IPS-20b (cell line): ENCODE results near the gene SLC5A10.

Experiments used
- H3K27ac ChIP-seq: one replicate; pipeline ENCODE4 v1.5.1; 2013; ENCODE audit warnings: low read length
- H3K27me3 ChIP-seq: 2 replicates; pipeline ENCODE4 v1.6.1; 2013; ENCODE audit warnings: mild to moderate bottlenecking, low read length, inconsistent platforms; ENCODE audit not compliant: insufficient read depth
- H3K36me3 ChIP-seq: 2 replicates; pipeline ENCODE4 v1.6.1; 2013; ENCODE audit warnings: low read depth, mild to moderate bottlenecking, inconsistent platforms, low read length, moderate library complexity; ENCODE audit not compliant: insufficient read depth
- H3K4me1 ChIP-seq: 2 replicates; pipeline ENCODE4 v1.6.1; 2013; ENCODE audit warnings: mild to moderate bottlenecking, control low read depth, inconsistent platforms, low read length, moderate library complexity; ENCODE audit not compliant: insufficient read depth
- H3K4me3 ChIP-seq: 2 replicates; pipeline ENCODE4 v1.5.1; 2013; ENCODE audit warnings: mild to moderate bottlenecking, low read length, inconsistent platforms
- H3K9ac ChIP-seq: 2 replicates; pipeline ENCODE4 v1.6.1; 2013; ENCODE audit warnings: low read depth, mild to moderate bottlenecking, inconsistent platforms, low read length, moderate library complexity
- H3K9me3 ChIP-seq: 2 replicates; pipeline ENCODE4 v1.6.1; 2013; ENCODE audit warnings: mild to moderate bottlenecking, low read depth, low read length, inconsistent platforms; ENCODE audit not compliant: insufficient read depth

SLC5A10 gene

DNA sequence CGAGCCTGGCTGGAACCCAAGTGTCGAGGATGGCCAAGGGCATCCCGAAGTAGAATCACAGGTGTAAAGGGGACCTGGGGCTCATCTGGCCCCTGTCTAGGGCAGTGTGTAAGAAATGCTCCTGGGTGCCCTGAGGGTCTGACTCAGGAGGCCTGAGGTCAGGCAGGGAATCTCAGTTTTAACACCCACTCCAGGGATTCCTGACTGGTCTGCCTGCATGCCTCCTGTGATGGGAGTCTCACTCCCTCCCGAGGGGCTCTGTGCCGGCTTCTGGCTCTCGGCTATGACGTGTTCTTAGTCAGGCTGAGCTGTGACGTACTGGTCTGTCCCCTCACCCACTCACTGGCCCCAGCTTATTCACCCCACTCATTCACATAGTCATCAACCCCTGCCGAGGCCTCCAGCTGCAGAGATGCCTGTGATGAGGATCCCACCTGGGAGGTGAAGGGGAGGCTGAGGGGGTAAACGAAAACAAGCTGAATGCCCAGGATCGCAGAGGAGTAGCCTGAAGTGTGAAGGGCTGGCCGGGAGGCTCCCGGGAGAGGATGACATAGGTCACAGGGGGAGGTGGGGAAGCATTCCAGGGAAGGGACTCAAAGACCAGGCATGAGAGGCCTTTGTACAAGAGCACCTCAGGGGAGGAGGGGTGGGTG, 28.8 kb downstream of the SLC5A10 start:
- Histone ChIP-seq H3K9me3 (no peaks in the 10 kb centered on the region), H3K4me3 (no peak overlapping the region), H3K4me1 (no peaks in the 10 kb centered on the region), H3K27me3 (no peaks in the 10 kb centered on the region), H3K9ac (no peak overlapping the region), H3K27ac (no peak overlapping the region), H3K36me3 (peaks cover 52% of the 10 kb centered on the region)

DNA sequence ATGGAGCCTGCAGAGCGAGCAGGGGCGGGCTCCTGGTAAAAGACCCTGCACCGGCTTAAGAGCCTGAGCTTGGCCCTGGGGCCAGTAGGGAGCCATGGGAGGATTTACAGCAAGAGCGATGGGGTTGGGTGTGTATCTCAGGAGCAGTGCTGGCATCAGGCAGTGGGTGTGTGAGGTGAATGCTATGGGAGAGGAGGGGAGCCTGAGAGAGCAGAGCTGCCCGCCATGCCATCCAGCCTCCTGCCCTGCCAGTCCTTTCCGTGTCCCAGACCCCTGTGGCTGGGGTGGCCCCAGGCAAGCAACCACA, 29.3 kb downstream of the SLC5A10 start:
- H3K27ac ChIP-seq: no peak overlapping the region
- no peaks in the 10 kb centered on the region for H3K9me3 ChIP-seq
- no peaks in the 10 kb centered on the region for H3K4me1 ChIP-seq
- peaks cover 54% of the 10 kb centered on the region for H3K36me3 ChIP-seq
- no peaks in the 10 kb centered on the region for H3K27me3 ChIP-seq
- H3K9ac ChIP-seq: no peak overlapping the region
- no peak overlapping the region for H3K4me3 ChIP-seq

DNA sequence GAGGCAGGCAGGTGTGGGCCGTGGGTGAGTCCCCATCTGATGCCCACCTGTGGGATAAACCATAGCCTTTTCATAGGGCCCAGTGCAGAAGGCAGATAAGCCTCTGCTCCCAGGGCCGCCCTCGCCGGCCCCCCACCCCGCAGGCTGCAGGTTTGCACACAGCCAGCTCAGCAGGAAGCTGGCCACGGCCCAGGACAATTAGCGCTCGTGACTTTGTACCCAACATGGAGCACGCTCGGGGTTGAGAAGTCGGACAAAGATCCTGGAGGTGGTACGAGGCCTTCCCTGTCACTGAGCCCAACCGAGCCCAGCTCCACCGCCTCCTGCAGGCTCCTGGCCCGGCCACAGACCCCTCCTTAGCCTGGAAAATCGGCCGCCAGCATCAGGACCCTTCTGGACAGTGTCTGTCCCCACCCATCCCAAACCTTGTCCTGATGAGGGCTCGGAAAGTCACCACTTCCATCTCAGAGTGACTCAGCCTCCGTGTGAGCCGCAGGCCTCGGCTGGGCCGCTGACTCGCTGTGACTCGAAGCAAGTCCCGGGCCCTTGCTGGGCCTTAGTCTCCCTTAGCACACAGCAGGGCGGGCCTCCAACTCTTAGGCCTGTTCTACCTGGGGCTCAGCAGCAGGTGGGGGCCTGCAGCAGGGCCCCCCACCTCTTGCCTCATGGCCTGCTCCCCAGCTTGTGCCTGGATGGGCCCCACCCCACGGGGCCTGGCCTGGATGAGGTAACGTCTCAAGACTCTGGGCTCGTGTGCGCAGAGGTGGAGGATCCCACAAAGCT, 29.9 kb downstream of the SLC5A10 start:
- no peaks in the 10 kb centered on the region for H3K9me3 ChIP-seq
- no peaks in the 10 kb centered on the region for H3K27me3 ChIP-seq
- H3K4me1 ChIP-seq: no peaks in the 10 kb centered on the region
- peaks cover 54% of the 10 kb centered on the region for H3K36me3 ChIP-seq
- no peak overlapping the region for H3K4me3 ChIP-seq
- H3K27ac ChIP-seq: no peak overlapping the region
- no peak overlapping the region for H3K9ac ChIP-seq

DNA sequence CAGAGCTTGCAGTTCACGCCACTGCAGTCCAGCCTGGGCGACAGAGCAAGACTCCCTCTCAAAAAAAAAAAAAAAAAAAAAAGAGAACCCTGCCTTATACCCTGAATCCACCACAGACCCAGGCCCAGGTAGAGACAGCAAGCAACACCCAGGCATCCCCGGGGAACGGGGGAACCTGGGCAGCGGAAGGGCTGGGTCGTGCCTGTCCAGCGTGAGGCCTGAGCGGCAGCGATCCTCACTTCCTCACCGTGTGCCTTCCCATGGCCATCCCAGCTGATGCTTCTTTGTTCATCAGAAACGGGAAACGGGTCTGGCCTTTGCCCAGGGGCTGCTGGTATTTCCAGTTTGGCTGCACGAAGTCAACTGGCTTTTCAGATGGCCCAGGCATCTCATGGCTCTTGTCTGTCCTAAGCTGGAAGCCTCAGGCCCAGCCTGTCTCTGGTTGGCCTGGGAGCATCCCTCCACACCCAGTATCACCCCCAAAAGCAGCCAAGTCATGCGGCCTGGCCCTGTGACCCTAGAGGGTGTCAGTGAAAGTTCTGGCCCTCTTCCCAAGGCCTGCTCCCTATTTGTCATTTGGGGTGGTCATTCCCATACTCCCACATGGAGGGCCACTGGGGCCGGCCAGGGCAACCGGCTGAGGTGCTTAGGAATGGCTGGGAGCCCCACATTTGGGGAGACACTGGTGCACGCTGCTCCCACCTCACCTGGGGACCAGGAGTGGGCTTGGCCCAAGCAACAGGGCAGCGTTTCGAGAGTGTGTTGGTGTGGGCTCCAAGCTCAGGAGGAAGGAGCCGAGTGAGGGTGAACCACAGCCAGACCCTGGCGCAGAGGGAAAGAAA, 32.5 kb downstream of the SLC5A10 start:
- Histone ChIP-seq H3K36me3 (peaks cover 44% of the 10 kb centered on the region), H3K27ac (no peak overlapping the region), H3K4me3 (no peak overlapping the region), H3K27me3 (no peaks in the 10 kb centered on the region), H3K9ac (no peak overlapping the region), H3K9me3 (no peaks in the 10 kb centered on the region), H3K4me1 (no peaks in the 10 kb centered on the region)

DNA sequence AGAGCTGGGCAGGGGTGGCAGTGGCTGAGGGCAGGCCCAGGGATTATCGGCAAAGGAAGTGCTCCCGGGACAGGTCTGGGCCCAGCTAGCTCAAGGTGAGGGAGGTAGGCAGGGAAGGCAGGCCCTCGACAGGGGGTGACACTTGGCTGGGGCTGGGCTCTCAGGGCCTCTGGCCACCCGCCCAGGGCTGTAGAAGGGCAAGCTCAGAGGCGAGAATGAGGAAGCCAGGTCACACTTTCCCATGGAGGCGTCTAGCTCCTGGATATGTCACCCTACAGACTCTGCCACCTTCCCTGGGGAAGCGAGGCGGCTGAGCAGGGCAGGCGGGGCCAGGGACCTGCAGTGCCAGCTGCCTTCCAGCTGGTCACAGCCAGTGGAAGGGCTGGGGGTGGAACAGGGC, 33.5 kb downstream of the SLC5A10 start:
- H3K27ac ChIP-seq: no peak overlapping the region
- H3K9me3 ChIP-seq: no peaks in the 10 kb centered on the region
- no peaks in the 10 kb centered on the region for H3K27me3 ChIP-seq
- no peak overlapping the region for H3K9ac ChIP-seq
- H3K36me3 ChIP-seq: peaks cover 44% of the 10 kb centered on the region
- H3K4me1 ChIP-seq: no peaks in the 10 kb centered on the region
- no peak overlapping the region for H3K4me3 ChIP-seq

DNA sequence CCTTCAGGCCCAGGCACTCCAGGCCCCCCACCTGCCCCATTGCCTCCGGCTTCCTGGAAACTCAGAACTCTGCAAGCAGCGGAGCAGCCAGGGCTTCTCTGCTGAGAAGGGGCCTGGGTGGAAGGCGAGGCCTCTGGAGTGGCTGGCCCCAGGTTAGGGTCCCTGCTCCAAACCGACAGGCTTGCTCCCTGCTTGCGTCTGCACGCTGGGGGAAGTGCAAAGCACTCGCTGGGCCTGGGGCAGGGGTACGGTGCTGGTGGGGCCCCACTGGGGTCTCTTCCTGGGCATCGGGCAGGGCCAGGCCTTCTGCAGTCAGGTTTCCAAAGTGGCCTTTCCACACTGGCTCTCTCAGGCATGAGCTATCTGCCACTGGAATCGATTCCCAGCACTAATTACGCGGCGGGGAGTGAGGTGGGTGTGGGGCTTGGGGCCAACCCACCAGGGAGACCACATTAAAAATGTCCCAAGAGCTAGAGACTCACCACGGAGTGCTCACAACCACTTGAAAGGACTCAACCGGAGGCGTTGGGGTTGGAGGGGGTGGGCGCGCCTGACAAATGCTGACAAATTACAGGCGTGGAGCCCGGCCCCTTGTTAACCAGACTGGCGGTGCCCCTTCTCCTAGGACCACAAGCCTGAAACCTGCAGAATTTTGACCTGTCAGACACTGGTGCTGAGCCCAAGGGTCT, 34.7 kb downstream of the SLC5A10 start:
- Histone ChIP-seq H3K36me3 (peaks cover 44% of the 10 kb centered on the region), H3K4me1 (no peaks in the 10 kb centered on the region), H3K4me3 (no peak overlapping the region), H3K9me3 (no peaks in the 10 kb centered on the region), H3K27ac (no peak overlapping the region), H3K27me3 (no peaks in the 10 kb centered on the region), H3K9ac (no peak overlapping the region)

DNA sequence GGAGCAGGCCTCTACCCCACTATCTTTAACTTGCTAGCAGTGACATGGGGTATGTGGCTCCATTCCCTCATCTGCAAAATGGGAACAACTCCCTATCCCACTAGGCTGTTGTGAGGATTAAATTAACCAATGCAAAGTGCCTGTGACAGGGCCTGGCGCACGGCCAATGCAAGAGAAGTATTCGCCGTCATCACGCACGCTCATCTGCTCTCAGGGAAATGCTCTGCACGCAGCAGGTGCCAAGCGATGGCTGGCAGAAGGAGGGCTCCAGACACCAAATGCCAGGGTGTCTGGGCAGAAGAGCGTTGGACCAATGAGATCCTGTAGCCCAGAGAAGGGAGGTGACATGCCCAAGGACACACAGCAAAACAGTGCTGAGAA, 35.3 kb downstream of the SLC5A10 start:
- Histone ChIP-seq H3K36me3 (peaks cover 44% of the 10 kb centered on the region), H3K9me3 (no peaks in the 10 kb centered on the region), H3K27me3 (no peaks in the 10 kb centered on the region), H3K4me3 (no peak overlapping the region), H3K27ac (no peak overlapping the region), H3K9ac (no peak overlapping the region), H3K4me1 (no peaks in the 10 kb centered on the region)

DNA sequence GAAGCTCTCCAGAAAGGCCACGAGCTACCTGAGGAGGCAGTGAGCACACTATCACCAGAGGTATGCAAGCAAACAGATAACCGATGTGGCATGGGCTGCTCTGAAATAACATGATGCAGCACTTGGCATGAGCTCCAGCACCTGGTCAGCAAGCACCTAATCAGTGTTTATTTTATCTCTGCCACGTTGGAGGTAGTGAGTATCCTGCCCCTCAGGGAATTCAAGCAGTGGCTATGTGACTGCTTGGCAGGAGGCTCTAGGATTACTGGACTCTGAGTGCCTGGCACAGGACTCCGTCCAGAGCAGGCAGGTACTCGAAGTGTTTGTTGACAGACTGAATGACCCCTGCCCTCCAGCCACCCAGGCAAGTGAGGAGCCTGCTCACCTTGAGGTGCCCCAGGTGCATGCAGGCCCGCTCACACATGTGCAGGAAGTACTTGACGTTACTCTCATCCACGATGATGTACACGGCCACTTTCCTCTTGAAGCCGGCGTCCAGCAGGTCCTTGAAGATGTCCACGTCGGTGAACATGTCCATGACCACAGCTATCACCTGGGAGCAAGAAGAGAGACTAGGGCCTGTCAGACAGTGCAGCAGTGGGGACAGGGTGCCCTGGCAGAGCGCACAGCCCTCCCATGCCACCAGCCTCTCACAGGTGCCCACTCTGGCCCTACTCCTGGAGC, 36.0 kb downstream of the SLC5A10 start:
- Histone ChIP-seq H3K36me3 (peaks cover 44% of the 10 kb centered on the region), H3K4me1 (no peaks in the 10 kb centered on the region)

DNA sequence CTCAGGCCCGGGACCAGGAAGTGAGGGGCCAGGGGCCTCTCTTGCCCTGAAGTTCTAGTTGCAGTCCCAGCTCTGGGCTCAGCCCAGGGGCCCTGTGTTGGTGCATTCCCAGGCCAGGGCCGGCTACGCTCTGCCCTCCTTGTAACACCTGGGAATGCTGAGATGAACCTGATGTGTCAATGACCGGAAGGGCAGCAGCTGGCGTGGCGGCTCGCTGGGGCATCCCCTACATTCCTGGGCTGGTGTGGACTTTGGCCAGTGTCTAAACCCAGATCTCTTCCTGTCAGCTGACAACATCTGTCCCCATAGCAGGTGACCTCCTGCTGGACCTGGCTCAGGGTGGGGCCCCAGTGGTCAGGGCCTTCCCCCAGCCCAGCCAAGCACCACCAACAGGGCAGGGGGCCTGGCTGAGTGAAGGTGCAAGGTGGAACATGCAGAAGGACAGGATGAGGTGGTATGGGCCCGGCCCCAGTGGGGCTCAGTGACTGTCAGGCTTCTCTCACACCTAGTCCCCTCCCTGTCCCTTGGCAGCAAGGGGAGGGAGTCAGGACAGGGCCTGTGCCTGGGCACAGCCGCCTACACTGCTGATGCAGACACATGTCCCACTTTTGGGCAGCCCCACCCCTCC, 36.7 kb downstream of the SLC5A10 start:
- H3K4me3 ChIP-seq: no peak overlapping the region
- no peaks in the 10 kb centered on the region for H3K9me3 ChIP-seq
- H3K4me1 ChIP-seq: no peaks in the 10 kb centered on the region
- H3K27me3 ChIP-seq: no peaks in the 10 kb centered on the region
- no peak overlapping the region for H3K27ac ChIP-seq
- peaks cover 44% of the 10 kb centered on the region for H3K36me3 ChIP-seq
- H3K9ac ChIP-seq: no peak overlapping the region

More for the DNA sequence above, 36.0 kb downstream of the SLC5A10 start:
- Histone ChIP-seq H3K4me3 (no peak overlapping the region), H3K27ac (no peak overlapping the region), H3K9ac (no peak overlapping the region), H3K9me3 (no peaks in the 10 kb centered on the region), H3K27me3 (no peaks in the 10 kb centered on the region)

DNA sequence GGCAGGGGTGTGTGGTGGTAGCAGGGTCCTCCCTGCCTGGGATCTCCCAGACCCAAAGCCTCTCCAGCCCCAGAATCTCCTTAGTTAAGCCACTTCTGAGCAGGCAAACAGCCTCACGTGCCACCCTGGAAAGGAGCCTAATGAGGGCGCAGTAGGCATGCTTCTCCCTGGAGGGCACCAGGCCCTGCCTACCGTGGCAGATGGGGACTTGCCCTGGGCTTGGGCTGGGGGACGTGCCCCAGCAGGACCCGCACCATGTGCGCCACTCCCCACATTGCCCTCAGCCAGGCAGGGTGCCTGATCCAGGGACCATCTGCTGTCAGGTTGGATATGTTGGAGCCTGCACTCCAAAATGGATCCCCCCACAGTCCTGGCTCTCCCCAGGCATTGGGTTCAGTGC, 38.4 kb downstream of the SLC5A10 start:
- Histone ChIP-seq H3K27ac (no peak overlapping the region), H3K9ac (no peak overlapping the region), H3K9me3 (no peaks in the 10 kb centered on the region), H3K4me1 (no peaks in the 10 kb centered on the region), H3K27me3 (no peaks in the 10 kb centered on the region), H3K4me3 (no peak overlapping the region), H3K36me3 (peaks cover 35% of the 10 kb centered on the region)
